NCI-H128 (cell line): ENCODE measurements around the gene MOV10L1.

Source experiments
- DNase-seq: peaks from one replicate; lab custom pipeline; 2025; ENCODE audit not compliant: unreplicated experiment; lab: John Stamatoyannopoulos, UW

Gene MOV10L1

DNA sequence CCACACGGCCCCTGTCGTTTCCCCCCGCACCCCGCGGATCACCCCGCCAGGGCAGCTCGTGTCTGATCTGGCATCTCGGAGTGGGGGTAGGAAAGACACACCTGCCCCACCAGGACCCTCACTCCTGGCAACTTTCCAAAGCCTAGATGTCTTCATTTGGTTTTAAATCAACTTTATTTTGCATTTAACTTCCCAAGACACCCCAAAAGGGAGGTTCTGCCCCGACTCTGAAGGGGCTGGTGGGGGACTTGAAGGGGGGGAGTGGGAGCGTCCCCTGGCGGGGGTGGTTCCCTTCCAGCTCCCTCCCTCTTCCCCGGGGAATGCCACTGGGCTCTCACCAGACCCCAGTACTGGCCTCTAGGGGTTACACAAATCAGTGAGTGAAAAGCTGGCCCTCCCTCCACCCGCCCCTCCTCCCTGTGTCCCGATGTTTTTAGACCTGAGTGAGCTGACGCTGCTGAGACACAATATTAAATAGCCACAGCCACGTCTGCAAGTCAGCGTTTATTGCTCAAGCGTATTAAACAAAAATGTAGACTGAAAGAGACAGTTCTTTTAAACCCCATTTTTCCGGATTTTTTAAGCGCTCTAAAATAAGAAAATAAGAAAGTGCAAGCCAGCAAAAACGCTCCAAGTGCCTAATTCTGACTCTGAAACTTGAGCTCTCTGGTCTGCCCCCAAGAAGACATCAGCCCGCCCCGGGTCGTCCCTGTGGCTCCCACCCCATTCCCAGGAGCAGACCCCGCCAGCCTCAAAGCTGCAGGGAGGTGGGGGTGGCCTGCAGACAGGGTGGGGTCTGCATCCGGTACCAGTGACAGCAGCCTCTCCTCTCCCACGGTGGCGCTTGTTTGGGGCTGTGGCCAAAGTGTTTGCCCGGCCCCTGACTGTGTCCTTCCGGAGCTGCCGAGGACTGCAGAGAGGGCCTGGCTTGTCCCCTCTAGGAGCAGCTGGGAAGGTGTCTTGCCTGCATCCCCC lies 30.6 kb upstream of the MOV10L1 start:
- no peak for DNase-seq

DNA sequence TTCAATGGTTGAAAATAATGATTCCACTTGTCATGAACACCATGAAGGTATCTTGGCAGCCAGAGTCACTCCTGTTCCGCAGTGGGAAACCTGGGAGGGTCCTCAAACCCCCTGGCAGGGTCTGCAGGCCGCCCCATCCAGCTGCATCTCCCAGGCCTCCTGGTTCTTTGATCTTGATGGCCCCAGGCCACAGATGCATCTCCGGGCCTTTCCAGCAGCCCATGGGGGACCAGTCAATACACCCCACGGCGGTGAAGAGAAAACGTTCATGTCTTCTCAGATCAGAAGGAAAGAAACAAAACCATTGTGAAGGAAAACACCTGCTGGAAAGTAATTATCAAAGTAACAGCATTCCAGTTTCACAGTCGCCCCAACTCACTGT lies 29.9 kb upstream of the MOV10L1 start:
- DNase-seq = no peak

DNA sequence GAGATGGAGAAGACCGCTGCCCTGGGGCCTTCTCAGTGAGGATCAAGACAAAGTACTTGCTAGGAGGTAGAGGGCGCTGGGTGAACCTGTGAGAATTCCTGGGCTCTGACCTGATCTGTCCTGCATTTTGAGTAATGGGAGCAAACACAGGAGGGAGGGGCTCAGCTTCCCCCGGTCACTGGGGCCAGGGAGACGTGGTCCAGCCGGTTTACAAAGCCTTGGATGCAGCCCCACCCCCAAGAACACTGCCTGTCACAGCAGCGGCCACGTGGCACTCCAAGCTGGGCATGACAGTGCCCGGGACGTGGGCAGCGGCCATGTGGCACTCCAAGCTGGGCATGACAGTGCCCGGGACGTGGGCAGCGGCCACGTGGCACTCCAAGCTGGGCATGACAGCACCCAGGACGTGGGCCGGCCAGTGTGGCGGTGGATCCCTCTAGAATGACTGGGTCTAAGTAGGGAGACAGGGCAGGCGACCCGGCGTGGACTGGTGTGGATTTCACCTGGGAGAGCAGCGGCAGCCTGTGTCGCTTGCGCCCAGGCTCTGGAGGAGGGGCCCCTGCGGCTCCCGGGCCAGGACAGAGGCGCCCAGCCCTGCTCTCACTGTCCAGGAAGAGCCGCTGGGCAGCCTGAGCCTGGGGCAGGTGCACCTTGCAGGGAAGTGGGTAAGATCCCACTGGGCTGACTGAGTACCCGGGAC lies 29.2 kb upstream of the MOV10L1 start:
- no peak for DNase-seq

DNA sequence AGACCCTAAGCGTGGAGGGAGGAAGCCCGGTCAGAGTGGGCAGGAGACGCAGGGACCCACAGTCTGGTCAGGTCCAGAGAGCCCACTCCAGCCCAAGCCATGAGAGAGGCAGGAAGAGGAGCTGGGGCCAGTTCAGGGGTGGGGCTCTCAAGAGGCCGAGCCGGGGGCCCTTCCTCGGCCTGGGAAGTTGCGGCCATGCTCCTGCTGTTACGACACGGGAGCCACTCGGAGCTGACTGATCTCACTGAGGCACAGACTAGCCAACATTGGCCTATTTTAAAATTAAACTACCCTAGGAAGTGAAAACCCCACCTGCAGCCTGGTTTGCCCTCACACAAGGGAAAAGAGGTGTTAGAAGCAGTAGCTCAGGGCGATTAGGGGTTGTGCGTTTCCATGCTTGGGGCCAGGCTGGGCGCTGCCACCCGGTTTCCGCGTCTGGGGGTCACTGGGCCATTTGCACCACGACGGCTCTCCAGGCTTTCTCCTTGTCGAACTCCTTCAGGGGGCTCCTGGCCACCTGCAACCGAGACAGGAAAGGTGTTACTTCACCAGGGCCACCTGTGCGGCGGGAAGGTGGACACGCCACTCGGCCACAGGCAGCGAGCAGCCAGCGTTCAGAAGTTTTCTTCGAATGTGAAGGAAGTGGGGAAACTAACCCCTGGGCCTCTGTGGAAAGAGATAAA lies 28.5 kb upstream of the MOV10L1 start:
- no peak for DNase-seq

DNA sequence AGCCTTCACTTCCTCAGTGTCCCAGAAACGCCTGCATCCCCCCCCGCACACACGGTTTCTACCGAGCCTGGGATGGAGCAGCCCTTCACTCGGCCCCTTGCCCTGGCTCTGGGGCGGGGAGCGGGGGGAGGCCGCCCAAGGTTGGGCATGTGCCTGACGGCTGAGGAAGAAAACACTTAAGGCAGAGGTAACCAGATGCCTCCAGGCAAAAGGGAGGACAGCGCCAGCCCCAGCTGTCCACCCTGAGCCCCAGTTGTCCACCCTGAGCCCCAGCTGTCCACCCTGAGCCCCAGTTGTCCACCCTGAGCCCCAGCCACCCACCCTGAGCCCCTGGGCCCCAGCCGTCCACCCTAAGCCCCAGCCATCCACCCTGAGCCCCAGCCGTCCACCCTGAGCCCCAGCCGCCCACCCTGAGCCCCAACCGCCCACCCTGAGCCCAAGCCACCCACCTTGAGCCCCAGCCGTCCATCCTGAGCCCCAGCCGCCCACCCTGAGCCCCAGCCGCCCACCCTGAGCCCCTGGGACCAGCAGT lies 27.9 kb upstream of the MOV10L1 start:
- DNase-seq = no peak

DNA sequence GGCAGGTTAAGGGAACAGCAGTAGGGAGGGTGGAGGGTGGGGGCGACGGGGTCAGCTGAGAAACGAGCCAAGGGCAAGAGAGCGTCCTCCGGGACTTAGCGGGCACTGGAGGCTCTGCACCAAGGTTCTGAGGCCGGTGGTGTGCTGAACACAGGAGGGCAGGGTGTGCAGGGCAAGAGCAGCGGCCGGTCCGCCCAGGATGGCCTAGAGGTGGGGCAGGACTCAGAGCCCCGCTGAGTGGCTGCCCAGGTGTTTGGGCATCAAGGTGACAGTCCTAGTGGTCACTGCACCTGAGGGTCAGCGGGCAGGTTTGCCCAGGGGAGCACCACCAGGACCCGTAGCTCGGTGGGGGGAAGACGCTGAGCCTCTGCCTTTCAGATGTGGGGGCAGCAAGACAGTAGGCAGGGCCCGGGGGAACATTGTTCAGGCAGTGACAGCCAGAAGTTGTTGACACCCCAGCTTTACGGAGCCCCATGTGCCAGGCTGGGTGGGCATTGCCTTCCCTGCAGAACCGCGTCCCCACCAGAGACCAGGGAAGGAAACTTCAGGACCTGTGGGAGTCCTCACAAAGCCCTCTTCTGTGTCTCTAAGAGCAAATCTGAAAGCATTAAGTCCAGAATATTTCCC lies 27.2 kb upstream of the MOV10L1 start:
- DNase-seq = no peak

DNA sequence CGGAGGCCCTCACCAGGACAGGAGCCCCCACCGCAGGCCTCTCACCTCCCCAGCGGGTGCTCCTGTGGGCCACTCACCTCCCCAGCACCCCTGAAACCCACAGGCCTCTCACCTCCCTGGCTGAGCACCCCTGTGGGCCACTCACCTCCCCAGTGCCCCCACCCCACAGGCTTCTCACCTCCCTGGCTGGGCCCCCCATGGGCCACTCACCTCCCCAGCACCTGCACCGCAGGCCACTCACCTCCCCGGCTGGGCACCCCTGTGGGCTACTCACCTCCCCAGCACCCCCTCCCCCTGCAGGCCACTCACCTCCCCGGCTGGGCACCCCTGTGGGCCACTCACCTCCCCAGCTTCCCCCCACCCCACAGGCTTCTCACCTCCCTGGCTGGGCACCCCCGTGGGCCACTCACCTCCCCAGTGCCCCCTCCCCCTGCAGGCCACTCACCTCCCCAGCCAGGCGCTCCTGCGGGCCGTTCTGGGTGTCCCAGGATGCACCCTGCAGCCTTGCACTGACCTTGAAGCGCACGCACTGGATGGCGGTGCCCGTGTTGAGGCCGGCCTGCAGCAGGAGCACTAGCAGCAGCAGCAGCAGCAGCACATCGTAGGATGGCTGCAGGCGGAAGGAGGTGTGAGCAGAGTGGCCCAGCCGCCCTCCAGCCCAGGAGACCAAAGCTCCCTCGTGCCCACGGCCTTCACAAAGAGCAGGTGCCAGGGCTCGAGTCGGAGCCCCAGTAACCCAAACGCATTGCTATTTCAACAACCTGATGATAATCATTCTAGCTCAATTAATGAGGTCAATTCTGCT lies 26.0 kb upstream of the MOV10L1 start:
- DNase-seq = no peak

DNA sequence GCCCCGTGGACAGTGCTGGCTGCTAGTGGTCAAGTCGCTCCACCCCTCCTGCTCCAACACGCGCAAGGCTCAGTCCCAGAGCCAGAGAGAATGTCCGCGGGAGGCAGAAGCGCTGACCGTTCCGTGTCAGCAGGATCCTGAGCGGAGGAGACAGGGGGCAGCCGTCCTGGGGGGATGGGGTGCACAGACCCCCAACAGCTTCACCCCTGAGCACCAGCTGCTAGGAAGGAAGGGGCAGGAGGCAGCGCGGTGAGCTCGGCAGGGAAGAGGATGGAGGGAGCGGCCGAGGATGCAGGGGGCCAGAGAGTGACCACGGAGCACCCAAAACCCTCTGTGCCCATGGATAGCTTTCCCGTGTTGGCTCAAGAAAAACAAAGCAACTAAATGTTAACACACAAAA lies 25.4 kb upstream of the MOV10L1 start:
- DNase-seq = no peak

DNA sequence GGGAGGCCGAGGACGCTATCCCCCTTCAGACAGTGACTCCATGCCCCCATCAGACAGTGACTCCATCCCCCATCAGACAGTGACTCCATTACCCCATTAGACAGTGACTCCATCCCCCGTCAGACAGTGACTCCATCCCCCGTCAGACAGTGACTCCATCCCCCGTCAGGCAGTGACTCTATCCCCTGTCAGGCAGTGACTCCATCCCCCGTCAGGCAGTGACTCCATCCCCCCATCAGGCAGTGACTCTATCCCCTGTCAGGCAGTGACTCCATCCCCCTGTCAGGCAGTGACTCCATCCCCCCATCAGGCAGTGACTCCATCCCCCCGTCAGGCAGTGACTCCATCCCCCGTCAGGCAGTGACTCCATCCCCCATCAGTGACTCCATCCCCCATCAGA lies 22.6 kb upstream of the MOV10L1 start:
- DNase-seq = no peak

DNA sequence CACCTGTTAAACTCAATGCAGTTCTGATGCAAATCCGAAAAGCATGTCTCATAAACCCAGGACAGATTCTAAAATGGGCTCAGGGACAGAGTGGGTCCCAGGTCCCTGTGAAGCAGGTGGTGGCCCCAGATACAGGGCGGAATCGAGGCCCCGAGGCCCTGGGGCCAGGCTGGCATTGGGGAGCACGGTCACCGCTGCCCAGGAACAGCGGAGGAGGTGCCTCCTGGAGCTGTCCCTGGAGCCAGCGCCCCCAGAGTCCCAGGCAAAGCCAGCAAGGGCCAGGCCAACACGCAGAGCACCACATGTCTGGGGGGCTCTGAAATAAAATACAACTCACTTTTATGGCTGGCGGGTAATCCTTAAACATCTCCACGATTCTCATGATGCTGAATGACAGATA lies 21.7 kb upstream of the MOV10L1 start:
- DNase-seq = no peak

DNA sequence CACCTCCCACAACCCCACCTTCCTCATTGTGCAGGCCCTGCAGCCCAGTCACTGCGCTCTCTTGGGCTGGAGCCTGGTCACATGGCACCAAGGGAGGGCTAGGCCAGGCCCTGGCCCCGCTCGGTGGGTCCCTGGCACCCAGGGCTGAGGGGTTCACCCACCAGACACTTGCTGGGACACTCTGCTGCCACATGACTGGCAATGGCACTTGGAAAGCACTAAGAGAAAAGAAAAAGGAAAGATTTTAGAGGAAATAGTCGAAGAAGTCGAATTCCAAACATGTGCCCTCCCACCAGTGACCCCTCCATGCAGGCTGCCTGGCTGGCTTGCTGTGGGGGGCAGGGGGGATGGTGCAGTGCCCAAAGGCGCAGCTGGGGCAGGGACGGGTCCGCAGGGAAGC lies 19.4 kb upstream of the MOV10L1 start:
- DNase-seq = no peak

DNA sequence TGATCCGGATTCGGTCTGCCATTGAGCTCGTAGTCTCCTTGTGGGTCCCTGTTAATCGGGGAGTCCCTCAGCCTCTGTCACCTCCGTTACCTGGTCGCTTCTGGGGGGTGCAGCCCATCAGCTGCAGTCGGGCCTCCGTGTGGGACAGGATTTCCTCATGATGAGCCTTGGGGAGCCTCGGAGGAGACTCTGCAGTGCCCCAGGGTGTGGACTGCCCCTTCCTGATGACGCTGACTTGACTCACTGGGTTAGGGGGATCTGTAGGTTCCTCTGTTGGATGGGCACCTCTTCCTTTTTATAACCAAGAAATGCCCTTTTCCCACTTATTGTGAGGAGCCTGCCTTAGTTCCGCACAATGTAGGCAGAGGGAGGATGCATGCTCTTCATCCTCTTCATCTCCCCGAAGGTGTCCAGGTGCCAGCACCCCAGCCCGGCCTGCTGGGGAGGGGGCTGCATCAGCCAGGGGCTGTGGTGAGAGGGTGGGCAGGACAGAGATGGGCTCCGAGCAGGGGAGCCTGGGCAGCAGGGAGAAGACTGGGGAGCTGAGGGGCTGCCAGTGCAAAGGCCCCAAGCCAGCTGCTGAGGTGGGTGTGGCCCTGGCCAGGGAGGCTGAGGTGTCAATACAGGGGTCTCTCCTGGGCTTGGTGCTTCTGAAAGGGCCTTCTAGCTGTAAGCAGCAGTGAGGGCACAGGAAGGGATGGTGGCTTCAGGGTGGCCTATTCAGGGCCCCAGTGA lies 18.2 kb upstream of the MOV10L1 start:
- no peak for DNase-seq

DNA sequence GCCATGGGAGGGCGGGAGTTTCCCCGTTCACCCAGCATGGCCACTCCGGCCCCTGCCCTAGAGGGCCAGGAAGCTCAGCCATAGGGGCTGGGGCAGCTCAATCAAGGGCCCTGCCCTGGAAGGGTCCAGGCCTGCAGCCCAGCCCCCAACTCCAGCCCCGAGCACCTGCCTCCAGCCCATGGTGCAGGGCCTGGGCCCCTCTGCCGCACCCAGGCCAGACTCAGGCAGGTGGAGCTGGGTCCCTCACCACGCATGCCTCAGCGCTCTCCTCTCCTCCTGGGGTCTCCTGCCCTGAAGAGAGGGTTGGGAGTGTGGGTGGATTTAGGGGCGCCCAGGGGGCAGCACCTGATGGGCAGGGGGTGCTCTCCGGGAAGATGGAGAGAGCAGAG lies 17.6 kb upstream of the MOV10L1 start:
- no peak for DNase-seq

DNA sequence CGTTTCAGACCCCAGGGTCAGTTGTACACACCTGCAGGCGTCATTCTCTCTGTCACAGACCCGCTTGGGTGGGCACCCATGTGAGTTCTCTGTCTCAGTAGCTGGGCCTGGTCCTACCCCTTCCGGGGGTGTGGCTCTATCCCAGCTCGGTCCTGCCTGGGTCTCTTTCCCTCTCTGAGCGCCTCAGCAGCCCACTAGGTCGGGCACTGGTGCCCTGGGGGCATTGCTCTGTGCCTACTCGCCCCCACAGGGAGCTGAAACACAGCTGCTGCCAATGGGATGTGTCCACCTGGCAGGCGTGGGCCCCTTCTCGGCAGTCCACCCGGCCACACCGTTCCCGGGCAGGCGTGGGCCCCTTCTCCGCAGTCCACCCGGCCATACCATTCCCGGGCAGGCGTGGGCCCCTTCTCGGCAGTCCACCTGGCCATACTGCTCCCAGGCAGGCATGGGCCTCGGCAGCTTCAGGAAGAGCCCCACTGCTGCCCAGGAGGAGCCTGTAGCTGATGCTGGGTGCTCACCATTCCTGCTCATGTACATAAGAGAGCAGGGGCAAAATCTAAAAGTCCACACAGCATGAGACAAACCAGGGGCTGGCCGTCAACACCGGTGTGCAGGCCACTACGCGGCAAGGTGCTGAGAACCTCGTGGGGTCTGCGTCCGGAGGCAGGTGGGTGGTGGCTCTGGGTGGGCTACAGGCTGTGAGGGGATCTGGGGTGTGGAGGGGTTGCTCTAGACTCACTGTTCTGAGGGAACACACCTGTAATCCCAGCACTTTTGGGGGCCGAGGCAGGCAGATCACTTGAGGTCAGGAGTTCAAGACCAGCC lies 16.9 kb upstream of the MOV10L1 start:
- DNase-seq = no peak

DNA sequence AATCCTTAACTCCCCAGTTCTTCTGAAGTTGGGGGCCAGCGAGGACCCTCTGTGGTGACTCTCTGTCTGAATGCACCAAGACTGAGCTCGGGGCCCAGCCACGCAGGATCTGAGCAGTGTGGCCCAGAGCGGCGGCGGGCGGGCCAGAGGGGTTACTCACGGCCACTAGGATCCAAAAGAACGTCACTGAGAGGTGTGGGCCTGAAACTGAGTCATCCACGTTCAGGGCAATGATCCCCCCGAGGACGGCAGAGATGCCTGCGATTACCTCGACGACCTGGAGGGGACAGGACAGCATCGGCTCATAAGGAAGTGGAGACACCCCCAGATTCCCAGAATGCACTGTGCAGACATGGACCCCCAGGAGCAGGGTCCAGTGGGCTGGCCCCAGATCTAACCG lies 15.8 kb upstream of the MOV10L1 start:
- no peak for DNase-seq

DNA sequence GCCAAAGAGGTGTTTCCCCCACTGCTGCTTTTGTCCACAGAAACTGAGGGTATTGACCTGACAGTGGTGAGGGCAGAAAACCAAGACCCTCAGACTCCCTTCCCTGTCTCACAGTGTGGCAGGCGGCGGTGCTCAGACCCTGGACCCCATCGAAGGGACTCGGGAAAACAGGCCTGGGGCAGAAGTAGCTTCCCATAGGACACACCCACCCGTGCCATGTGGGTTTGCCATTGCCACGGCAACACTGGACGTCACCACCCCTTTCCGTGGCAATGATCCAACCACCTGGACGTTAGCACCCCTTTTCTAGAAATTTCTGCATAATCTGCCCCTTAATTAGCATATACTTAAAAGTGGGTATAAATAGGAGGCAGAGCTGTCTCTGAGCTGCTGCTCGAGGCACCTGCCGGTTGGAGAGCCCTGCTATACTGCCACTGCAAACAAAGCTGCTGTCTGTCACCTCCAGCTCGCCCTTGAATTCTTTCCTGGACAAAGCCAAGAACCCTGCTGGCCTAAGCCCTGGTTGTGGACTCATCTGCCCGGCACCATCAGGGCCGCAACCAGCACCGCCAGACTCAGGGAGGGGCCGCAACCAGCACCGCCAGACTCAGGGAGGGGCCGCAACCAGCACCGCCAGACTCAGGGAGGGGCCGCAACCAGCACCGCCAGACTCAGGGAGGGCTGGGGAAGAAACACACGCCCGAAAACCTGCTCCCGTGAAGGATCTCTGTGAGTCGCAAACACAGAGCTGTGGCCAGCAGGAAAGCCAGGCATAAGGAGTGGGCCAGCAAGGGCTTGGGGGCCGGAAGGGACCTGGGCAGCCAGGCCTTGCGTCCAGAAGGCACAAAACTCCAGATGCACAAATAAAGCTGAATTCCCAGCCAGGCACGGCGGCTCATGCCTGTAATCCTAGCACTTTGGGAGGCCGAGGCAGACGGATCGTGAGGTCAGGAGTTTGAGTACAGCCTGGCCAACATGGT lies 15.0 kb upstream of the MOV10L1 start:
- DNase-seq = no peak

DNA sequence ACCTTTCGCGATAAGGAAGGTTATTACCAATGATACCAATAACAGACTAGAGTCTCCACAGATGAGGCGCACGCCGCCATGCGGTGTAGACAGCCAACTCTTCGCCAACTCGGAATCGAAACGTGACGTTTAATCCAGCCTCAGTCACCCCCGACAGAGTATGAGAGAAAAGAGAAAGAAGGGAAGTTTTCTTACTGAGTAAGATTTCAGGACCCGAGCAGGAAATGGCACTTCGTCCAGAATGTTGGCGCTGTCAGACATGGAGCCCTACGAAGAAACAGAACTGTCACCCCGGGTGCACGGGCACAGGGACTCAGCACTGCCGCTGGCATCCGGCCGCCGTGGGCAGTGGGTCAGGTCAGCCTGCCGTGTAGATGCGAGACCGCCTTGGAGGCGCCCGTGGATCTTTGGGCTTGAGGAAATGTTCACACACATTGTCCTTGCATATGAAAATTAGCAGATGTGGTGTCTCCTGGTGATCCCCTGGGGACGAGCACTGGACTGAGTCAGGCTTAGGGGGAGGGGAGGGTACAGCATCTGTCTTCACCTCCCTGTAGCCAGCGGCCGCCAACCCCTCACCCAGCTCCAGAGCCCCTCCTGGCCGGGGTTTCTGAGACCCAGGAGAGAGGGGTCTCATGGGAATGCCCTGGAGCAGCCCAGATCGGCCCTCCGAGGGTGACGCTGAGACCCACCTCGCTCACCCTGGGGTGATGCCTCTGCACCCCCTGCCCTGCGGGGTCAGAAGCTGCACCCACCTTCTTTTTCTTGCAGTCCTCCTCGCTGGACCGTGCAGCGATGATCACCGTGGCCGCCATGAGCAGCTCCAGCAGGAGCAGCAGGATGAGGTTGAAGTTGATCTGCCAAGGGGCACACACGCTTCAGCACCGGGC lies 12.9 kb upstream of the MOV10L1 start:
- DNase-seq = no peak
